ENCODE results near the gene CHSY1.

CHSY1 gene

DNA sequence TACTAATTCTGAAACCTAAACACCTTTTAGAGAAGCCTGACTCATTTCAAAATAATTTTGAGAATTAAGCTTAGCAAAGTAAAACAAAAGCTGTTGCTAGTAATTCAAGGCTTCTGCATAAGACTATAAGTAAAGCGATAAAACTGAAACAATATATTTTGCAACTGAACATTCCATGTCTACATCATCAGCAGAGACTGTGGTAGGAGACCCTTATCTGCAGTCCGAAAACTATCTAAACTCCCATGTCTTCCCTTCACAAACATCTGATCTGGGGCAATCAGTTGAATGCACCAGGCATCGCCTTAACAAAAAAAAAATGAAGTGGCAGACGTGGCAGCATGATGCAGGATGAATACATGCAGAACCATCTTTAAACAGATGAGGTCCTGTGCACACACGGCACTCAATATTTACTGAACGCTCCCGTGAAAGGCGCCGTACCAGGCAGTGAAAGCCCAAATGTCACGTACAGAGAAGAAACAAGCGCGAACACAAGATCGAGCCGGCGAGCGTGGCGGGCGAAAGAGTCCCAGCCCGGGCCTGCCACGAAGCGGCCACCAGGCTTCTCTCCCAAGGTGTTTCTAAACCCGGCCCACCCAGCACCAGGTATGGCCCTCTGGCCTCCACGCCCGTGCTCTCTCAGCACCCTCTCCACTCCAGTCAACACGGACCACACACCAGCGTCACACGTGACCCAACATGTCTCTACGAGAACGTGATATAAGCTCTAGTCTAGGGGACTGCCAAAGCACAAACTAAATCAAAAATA is 63.0 kb downstream of the CHSY1 start:
- DNase-seq (ENCODE audit: low read depth in 2 of 2), result no peak

GRCh38 chr15:101187820-101188636 is 63.8 kb downstream of the CHSY1 start:
- DNase-seq (ENCODE audit: low read depth in 2 of 2), result no peak

DNA sequence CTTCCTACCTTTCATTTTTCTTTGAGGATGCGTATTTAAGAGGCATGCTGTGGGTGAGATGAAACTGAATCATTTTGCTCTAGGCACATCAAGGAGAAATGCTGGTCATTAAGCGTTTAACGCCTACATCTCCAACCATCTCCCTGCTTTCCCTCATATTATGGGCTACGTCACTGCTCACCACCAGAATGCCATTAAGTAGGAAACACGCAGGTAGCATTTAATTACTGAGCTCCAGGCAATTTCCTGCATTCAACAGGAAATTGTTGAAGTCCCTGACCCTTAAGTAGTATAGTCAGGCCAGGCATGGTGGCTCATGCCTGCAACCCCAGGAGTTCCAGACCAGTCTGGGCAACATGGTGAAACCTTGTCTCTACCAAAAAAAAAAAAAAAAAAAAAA is 66.1 kb downstream of the CHSY1 start:
- DNase-seq (ENCODE audit: low read depth in 2 of 2), result no peak

- no peak for DNase-seq (ENCODE audit: low read depth in 2 of 2)
Measured at GRCh38 chr15:101185336-101185735, 66.5 kb downstream of the CHSY1 start.

DNA sequence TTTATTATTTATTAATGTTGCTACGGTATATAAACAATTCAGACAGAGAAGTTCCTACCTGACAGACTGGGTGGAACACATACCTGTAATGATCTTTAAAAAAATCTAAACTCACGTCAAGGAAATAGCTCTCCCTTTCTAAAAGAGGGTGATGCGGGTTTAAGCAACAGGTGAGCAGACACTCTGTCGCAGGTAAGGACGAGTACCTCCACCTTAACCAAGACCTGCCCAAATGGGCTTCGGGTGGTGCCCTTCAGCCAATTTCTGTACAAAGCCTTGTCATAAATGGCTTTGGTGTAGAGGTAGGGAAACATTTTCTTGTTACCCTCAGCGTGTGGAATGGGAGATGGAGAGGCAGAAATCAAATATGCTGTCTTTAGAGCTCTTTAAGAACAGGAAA is 67.0 kb downstream of the CHSY1 start:
- no peak for DNase-seq (ENCODE audit: low read depth in 2 of 2)

DNA sequence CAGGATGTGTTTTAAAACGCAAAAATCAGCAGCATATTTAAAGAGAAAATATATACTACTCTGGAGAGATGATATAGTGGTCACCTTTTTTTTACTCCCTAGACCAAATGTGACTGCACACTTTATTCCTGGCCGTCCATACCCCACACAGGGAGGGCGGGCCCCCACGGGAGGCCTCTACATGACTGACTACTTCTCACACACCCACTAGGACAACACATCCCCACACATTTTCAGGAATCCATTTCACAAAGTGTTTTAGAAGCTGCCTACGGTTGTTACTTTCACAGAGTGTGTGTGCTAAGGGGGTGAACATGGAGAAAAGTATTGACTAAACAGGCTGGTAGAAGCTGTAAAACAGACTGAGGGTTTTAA is 67.9 kb downstream of the CHSY1 start:
- no peak for DNase-seq (ENCODE audit: low read depth in 2 of 2)

GRCh38 chr15:101183226-101183930 is 68.5 kb downstream of the CHSY1 start:
- DNase-seq (ENCODE audit: low read depth in 2 of 2), result no peak

GRCh38 chr15:101182215-101182614 is 69.6 kb downstream of the CHSY1 start:
- no peak for DNase-seq (ENCODE audit: low read depth in 2 of 2)

DNA sequence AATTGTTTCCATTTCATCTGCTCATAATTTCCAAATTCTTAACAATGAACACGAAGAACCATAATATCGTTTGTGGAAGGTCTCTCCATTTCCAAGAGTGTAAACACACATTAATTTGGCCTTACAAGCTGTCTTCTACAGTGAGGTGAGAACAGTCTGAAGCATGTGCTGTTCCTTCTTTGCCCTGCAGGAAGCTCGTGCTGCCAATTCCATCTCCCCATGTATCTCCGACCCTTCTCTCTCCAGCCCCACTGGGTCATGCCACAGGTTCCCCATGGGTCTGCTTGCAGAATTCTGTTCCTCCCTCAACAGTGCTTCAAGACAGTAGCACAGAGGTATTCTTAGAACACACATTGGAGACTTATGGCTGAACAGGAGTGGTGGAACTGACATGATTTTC is 70.5 kb downstream of the CHSY1 start:
- DNase-seq (ENCODE audit: low read depth in 2 of 2), result no peak

DNA sequence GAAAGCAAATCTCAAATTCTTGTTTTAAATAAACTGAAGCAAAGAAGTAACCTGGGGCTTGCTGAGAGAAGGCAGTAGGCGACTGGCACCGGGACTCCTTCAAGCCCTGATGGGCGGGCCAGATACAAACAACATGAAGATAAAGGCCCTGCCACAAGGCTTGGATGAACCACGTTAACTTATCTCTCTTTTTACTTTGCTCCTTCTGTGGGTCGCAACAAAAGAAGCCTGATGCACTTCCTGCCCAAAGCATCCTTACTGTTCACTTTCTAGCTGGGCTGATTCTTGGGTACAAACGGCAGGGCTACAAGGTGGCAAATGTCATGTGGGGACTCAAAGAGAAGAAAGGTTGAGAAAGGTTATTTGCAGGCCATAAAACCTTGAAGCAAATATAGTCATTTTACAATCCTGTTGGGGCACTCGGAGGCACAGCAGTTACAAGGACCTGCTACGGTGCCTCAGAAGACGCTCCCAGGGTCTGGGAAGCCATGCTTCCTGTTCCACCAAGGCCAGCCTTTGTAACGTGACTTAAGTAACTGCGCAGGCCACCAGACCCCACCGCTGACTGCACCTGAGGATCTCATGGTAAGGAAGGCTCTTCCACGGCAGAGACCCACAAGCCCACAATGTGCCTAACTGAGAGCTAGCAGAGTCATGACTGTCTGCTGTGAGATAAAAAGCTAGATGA is 71.1 kb downstream of the CHSY1 start:
- no peak for DNase-seq (ENCODE audit: low read depth in 2 of 2)

DNA sequence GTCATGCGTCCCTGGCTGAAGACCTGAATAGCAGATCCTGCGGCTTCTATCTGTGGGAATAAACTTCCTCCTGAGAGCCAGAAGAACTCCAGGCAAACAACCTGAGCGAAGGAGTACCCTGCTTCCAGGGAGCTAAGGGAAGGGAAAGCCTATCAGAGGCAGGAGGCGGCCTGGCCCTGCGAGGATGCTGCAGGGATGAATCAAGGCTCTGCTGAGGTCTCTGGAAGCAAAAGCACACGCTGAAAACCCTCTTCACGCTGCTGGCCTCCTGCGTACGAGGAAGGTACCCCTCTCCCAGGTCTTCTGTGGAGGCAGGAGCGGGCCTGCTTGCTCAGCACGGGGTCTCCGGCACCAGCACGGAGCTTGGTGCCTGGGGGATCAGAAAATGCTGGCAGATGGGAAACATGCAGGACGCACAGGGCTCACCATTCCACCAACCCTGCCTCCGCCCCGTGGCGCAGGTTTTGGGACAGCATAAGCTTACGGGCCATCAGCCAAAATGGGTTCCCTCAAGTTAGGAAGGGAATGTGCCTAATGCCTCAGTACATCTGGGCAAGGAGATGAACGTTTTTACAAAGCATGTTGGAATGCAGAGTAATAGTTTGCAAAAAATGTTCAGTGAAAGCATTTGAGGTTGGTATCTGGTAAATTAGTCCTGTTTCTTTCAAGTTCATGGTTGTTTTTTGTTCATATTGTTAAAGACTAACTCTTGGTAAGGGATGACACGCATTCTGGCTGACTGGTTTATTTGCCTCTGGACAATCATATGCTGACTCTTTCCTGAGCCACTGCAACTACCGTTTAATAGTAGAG is 72.3 kb downstream of the CHSY1 start:
- no peak for DNase-seq (ENCODE audit: low read depth in 2 of 2)

GRCh38 chr15:101178931-101179330 is 72.9 kb downstream of the CHSY1 start:
- DNase-seq (ENCODE audit: low read depth in 2 of 2), result no peak

DNA sequence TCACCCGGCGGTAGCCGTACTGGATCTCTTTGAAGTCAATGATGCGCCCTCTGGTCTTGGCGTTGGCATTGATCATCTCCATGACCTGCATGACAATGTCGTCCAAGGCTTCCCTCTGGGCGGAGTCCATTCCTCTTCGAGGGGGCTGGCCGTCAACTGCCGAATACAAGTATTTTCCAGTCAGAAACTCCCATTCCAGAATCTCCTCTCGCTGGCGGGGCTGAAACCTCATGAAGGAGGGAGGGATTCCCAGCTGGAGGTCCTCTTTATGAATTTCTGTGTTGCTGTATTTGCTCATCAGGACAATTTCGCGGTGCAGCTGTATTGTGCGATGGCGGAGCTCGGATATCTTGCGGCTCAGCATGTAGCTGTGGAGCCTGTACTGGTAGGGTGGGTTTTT is 73.4 kb downstream of the CHSY1 start:
- no peak for DNase-seq (ENCODE audit: low read depth in 2 of 2)

DNA sequence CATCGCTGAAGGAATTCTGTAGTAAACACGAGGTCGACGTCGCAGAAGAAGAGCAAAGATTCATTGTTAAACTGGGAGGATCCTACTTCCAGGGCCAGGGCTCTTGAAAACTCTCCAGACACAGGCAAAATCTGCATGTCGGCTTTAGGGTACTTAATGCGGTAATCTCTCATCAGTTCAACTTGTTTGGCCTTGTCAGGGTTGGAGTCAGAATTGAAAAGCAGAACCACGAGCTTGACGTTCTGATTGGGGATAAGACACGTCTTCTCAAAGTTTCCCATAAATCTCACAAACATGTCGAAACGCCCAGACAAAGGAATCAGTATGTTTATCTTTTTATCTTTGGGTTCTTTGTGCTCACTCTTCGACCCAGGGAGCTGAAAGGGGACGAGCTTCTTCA is 74.0 kb downstream of the CHSY1 start:
- DNase-seq (ENCODE audit: low read depth in 2 of 2), result no peak

DNA sequence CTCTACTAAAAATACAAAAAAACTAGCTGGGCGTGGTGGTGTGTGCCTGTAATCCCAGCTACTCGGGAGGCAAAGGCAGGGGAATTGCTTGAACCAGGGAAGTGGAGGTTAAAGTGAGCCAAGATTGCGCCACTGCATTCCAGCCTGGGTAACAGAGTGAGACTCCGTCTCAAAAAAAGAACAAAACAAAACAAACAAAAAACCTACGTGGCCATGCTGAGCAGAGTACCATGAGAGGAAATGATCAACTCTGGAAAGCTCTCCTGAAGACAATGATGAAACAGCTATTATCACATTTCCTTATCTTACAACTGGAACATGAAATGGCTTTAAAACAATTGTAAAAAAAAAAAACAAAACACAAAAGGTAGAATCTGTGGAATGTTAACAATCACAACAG is 75.2 kb downstream of the CHSY1 start:
- no peak for DNase-seq (ENCODE audit: low read depth in 2 of 2)

DNA sequence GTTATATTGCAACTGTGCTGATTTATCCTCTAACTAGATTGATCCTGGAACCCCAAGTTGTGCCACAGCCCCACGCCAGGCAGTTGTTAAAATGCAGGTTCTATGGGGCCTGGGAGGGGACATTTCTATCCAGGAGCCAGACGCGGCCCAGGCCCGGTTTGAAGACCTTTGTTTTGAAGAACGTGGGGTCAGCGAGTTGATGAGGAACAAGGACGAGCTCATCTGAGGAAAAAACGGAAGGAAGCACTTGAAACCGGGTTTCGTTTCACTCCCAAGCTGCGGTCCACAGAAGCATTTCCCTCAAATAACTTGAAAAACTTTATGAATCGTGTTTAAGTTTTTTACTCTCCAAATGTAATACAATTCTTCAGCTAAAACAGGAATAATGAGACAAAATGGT is 76.4 kb downstream of the CHSY1 start:
- DNase-seq (ENCODE audit: low read depth in 2 of 2), result no peak

GRCh38 chr15:101174152-101174920 is 77.5 kb downstream of the CHSY1 start:
- no peak for DNase-seq (ENCODE audit: low read depth in 2 of 2)

DNA sequence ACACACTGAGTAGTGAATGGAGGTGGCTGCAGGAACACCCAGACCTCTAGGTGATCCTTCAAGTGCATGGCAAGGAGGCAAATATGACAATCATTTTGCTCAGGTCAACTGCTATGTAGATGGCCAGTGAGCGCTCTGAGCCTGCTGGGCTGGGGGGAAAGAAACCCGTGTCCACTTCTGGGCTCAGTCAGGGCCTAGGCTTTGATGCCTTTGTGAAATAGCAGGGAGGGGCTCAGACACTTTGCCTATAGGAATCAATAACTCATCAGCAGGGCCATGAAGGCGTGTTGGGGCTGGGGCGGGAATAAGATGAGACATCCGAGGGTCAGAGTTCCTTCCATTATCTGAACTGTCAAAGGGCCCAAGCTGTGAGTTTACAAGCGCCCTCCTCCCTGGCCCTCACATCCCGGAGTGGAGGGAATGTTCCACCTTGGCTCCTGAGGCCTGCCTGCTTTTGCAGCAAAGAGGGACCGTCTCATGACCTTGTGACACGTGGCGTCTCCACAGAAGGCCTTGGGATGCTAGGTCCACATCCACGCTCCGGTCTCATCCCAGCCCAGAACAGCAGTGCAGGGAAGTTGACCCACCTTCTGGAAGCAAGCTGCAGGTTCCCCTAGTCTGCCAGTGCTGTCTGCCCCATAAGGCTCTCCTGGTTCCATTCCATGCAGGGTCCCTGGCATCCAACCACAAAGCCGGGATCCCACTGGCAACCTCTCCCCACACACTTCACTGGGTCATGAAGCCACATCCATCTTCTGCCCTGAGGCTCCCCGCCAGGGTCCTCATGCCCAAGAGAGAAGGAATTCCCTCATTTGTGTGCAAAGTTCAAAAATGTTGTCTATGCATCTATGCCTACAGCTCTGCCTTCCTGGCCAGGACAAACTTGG is 78.4 kb downstream of the CHSY1 start:
- no peak for DNase-seq (ENCODE audit: low read depth in 2 of 2)

- no peak for DNase-seq (ENCODE audit: low read depth in 2 of 2)
Measured at GRCh38 chr15:101172501-101173071, 79.3 kb downstream of the CHSY1 start.

All from stimulated activated CD4-positive, alpha-beta T cell treated with anti-CD3 and anti-CD28 coated beads, Interleukin-1b, Interleukin-23, amount 100 ng/mL, for 1 hour (primary cell).